Spleen (tissue), 7 donors: ENCODE data around the gene FAM184A.

Source experiments
- POLR2A ChIP-seq, 3 donors: fragments of 450-650 bp; IDR thresholded peaks; one replicate each; pipeline ENCODE4 v1.5.1; 2017; ENCODE audit warnings: antibody characterized with exemption in 3 of 3, mild to moderate bottlenecking in 1 of 3
- TF ChIP-seq, protein P1 (sequence below), 11 experiments: fragments of 200-600 bp in 7 of 11; fragments of 450-650 bp in 4 of 11; sonication (generic) in 4 of 11; IDR thresholded peaks in 8 of 11; conservative IDR thresholded peaks in 3 of 11; 1 replicate in 7 of 11; 2 replicates in 4 of 11; pipeline versions ENCODE4 v1.4.0 to v1.8.0; 2016 to 2021; ENCODE audit warnings: antibody characterized with exemption in 11 of 11, inconsistent platforms in 4 of 11, mild to moderate bottlenecking in 1 of 11
- donor health status: DM: no; HTN: no; CAD: no; lungs with moderate emphysema.
- donor health status: DM: no; HTN: no; CAD: no.
- donor health status: DM: no; HTN: no; CAD: no.

- no peak for TF ChIP-seq POLR2A (IDR thresholded peaks at IDR 0.05)
- TF ChIP-seq, protein P1, sequence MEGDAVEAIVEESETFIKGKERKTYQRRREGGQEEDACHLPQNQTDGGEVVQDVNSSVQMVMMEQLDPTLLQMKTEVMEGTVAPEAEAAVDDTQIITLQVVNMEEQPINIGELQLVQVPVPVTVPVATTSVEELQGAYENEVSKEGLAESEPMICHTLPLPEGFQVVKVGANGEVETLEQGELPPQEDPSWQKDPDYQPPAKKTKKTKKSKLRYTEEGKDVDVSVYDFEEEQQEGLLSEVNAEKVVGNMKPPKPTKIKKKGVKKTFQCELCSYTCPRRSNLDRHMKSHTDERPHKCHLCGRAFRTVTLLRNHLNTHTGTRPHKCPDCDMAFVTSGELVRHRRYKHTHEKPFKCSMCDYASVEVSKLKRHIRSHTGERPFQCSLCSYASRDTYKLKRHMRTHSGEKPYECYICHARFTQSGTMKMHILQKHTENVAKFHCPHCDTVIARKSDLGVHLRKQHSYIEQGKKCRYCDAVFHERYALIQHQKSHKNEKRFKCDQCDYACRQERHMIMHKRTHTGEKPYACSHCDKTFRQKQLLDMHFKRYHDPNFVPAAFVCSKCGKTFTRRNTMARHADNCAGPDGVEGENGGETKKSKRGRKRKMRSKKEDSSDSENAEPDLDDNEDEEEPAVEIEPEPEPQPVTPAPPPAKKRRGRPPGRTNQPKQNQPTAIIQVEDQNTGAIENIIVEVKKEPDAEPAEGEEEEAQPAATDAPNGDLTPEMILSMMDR (IDR thresholded peaks at IDR 0.05 in 8 of 11, conservative IDR thresholded peaks at IDR 0.05 in 3 of 11) = no peak
Observed at GRCh38 chr6:119020597-119021561, 57.6 kb downstream of the FAM184A start.
